ENCODE data around the gene ARMC6. TPM values are rescaled to one million over a fixed set of nuclear protein-coding genes. Genes with fewer than 3 reads are reported as not detected.

The ARMC6 gene
- total RNA-seq, 1 donor from 2014 or later = 48.1 TPM

DNA sequence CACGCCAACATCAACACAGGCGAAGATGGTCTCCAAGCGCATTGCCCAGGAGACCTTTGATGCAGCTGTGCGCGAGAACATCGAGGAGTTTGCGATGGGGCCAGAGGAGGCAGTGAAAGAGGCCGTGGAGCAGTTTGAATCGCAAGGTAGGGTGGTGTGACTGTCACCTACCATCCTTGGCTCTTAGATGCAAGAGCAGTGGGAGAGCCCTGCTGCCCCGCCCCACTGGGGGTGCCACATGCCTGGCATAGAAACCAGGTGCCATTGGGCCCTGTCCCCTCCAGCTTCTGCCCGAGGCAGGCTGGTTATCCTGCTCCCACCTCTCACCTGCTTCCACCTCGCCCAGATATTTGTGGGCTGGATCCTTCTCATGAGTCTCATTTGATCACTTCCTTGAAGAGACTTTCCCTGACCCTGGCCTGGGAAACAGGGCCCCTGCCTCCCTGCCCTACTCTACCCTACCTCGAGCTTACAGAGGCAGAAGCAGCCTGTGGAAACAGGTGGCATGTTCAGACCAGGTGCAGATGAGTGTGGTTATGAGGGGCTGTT lies 9.4 kb downstream of the ARMC6 start:
- no peak overlapping the region for H3K4me3 ChIP-seq (ENCODE audit: low read depth, low read length)
- no peak for TF ChIP-seq CTCF (conservative IDR thresholded peaks at IDR 0.05; ENCODE audit: low read depth, low read length)
- no peak for DNase-seq (ENCODE audit: low read depth)

GRCh38 chr19:19043481-19043880 lies 10.1 kb downstream of the ARMC6 start:
- no peak overlapping the region for H3K4me3 ChIP-seq (ENCODE audit: low read depth, low read length)
- no peak for TF ChIP-seq CTCF (conservative IDR thresholded peaks at IDR 0.05; ENCODE audit: low read depth, low read length)
- no peak for DNase-seq (ENCODE audit: low read depth)

GRCh38 chr19:19043881-19044280 lies 10.5 kb downstream of the ARMC6 start:
- no peak for DNase-seq (ENCODE audit: low read depth)
- no peak for TF ChIP-seq CTCF (conservative IDR thresholded peaks at IDR 0.05; ENCODE audit: low read depth, low read length)

DNA sequence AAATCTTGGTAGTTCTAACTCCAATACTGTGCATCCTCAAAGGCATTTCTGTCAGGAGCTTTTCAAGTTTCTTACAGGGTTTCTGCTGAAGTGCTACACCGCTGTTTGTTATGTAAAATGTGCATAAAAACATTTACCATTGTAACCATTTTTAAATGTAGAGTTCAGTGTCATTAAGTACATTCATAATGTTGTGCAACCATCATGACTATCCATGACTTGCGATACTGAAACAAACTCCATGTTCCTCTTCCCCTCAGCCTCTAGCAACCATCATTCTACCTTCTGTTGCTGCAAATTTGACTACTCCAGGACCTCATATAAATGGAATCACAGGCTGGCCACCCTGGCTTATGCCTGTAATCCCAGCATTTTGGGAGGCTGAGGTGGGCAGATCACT lies 16.0 kb downstream of the ARMC6 start:
- TF ChIP-seq CTCF (conservative IDR thresholded peaks at IDR 0.05; ENCODE audit: low read depth, low read length) = no peak
- H3K4me3 ChIP-seq (ENCODE audit: low read depth, low read length) = no peak overlapping the region
- DNase-seq (ENCODE audit: low read depth) = no peak

More at GRCh38 chr19:19043881-19044280, 10.5 kb downstream of the ARMC6 start:
- no peak overlapping the region for H3K4me3 ChIP-seq (ENCODE audit: low read depth, low read length)

GRCh38 chr19:19050104-19050503 lies 16.7 kb downstream of the ARMC6 start:
- no peak overlapping the region for H3K4me3 ChIP-seq (ENCODE audit: low read depth, low read length)
- DNase-seq (ENCODE audit: low read depth) = no peak
- TF ChIP-seq CTCF (conservative IDR thresholded peaks at IDR 0.05; ENCODE audit: low read depth, low read length) = no peak

DNA sequence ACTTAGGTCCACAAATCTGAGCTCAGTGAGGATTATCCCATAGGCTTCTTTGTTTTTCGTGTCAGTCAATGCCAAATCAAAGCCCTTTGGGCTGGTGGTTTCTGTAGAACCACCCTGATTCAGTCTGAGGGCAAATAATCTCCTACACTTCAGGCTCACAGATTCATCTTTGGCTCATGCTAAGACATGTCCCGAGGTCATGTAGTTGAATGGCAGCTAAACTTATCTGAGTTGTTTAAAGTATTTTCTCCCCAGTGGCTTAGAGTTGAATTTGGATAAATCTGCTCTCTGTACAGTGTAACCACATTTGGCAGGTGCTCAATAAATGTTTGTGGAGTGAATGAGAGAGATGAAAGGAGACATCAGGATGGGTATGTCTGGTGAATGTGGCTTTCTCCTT lies 17.3 kb downstream of the ARMC6 start:
- no peak for TF ChIP-seq CTCF (conservative IDR thresholded peaks at IDR 0.05; ENCODE audit: low read depth, low read length)
- no peak for DNase-seq (ENCODE audit: low read depth)
- no peak overlapping the region for H3K4me3 ChIP-seq (ENCODE audit: low read depth, low read length)

GRCh38 chr19:19051478-19052213 lies 18.2 kb downstream of the ARMC6 start:
- TF ChIP-seq CTCF (conservative IDR thresholded peaks at IDR 0.05; ENCODE audit: low read depth, low read length) = no peak
- no peak overlapping the region for H3K4me3 ChIP-seq (ENCODE audit: low read depth, low read length)
- no peak for DNase-seq (ENCODE audit: low read depth)

Measured in epithelial cell of proximal tubule (primary cell).